M059J (cell line): ENCODE measurements around the gene PCDHGB4. TPM values are rescaled to one million over a fixed set of nuclear protein-coding genes. Genes with fewer than 3 reads are reported as not detected.
"Not testable (repeated sequence)": the region's sequence is repeated elsewhere in the genome, so short reads cannot be mapped to it uniquely, and the experiment has no call there.

Experiments
- DNase-seq: peaks from one replicate; pipeline ENCODE4 v3.0.0-alpha.2; 2012; ENCODE audit warnings: low read depth
- total RNA-seq: library from RNA; depleted of rRNA; stranded (reverse); fragments of >200 nt; shearing (Covaris generic); gene quantifications from 2 replicates; pipeline ENCODE4 v1.2.3, GENCODE V29; 2014

PCDHGB4 gene
- total RNA-seq, 1 experiment from 2014 or later = not detected

DNA sequence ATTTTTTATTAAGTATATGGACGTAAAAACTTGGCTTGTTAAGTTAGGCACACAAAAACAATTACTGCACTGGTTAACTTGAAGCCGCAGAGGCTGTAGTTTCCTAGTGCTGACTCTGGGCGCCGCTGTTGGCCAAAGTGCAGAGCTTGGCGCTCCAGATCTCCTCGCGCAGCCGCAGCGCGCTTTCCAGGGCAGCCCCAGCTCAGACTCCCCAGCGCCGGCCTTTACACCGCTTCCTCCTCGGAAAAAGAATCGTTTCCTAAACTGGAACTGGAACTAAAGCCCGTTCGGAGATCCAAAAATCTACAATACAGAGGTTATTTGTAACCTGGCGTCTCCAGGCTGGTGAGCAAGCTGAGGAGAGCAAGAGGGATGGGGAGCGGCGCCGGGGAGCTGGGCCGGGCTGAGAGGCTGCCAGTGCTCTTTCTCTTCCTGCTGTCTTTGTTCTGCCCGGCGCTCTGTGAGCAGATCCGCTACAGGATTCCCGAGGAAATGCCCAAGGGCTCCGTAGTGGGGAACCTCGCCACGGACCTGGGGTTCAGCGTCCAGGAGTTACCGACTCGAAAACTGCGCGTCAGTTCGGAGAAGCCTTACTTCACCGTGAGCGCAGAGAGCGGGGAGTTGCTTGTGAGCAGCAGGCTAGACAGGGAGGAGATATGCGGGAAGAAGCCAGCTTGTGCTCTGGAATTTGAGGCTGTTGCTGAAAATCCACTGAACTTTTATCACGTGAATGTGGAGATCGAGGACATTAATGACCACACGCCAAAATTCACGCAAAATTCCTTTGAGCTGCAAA is 10.5 kb downstream of the PCDHGB4 start, which contains the start of gene PCDHGB5:
TSS of gene PCDHGB5 (plus strand) at position 192 of the 796 bp plus-strand sequence. CDS start at position 373, 181 bp downstream.
- not testable (repeated sequence) for DNase-seq

DNA sequence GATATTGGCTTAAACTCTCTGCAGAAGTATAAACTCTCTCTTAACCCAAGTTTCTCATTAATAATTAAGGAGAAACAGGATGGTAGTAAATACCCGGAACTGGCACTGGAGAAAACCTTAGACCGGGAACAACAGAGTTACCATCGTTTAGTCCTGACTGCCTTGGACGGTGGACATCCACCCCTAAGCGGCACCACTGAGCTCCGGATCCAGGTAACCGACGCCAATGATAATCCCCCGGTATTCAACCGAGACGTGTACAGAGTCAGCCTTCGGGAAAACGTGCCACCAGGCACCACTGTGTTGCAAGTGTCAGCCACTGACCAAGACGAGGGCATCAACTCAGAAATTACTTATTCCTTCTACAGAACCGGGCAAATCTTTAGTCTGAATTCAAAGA is 11.1 kb downstream of the PCDHGB4 start:
- no peak for DNase-seq

DNA sequence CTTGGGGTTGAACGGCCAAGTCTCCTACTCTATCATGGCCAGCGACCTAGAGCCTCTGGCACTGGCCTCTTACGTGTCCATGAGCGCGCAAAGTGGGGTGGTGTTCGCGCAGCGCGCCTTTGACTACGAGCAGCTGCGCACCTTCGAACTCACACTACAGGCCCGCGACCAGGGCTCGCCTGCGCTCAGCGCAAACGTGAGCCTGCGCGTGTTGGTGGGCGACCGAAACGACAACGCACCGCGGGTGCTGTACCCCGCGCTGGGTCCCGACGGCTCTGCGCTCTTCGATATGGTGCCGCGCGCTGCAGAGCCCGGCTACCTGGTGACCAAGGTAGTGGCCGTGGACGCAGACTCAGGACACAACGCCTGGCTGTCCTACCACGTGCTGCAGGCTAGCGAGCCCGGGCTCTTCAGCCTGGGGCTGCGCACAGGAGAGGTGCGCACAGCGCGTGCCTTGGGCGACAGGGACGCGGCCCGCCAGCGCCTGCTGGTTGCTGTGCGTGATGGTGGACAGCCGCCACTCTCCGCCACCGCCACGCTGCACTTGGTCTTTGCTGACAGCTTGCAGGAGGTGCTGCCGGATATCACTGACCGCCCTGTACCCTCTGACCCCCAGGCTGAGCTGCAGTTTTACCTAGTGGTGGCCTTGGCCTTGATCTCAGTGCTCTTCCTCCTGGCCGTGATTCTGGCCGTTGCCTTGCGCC is 12.2 kb downstream of the PCDHGB4 start:
- no peak for DNase-seq

DNA sequence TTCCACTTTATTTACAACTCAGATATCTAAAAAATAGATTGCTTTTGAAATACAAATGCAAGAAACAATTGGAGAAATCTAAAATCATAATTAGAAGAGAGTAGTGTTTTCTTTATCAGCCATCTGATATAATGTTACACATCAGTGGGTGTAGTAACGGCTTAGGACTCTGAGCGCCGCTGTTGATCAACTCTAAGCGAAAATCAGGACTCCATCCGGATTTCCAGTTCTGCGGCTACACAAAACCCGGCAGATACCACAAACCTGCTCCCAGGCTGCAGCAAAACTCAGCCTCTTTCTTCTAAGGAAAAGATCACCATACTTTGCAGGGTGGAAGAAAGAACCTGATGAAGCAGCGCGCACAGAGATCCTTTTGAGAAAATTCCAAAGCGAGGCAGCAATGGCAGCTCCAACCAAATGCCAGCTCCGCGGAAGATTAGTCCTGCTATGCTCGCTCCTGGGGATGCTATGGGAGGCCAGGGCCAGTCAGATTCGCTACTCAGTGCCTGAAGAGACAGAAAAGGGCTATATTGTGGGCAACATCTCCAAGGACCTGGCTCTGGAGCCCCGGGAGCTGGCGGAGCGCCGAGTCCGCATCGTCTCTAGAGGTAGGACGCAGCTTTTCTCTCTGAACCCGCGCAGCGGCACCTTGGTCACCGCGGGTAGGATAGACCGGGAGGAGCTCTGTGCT is 15.2 kb downstream of the PCDHGB4 start, which contains the start of gene PCDHGA9:
TSS of gene PCDHGA9 (plus strand) at position 226 of the 691 bp plus-strand sequence. CDS start at position 401, 175 bp downstream.
- DNase-seq = no peak

DNA sequence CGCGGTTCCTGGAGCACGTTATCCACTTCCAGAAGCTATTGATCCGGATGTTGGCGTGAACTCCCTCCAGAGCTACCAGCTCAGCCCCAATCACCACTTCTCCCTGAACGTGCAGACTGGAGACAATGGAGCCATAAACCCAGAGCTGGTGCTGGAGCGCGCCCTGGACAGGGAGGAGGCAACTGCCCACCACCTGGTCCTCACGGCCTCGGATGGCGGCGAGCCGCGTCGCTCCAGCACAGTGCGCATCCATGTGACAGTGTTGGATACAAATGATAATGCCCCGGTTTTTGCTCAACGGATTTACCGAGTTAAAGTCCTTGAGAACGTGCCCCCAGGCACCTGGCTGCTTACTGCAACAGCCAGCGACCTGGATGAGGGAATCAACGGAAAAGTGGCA is 15.9 kb downstream of the PCDHGB4 start:
- no peak for DNase-seq

DNA sequence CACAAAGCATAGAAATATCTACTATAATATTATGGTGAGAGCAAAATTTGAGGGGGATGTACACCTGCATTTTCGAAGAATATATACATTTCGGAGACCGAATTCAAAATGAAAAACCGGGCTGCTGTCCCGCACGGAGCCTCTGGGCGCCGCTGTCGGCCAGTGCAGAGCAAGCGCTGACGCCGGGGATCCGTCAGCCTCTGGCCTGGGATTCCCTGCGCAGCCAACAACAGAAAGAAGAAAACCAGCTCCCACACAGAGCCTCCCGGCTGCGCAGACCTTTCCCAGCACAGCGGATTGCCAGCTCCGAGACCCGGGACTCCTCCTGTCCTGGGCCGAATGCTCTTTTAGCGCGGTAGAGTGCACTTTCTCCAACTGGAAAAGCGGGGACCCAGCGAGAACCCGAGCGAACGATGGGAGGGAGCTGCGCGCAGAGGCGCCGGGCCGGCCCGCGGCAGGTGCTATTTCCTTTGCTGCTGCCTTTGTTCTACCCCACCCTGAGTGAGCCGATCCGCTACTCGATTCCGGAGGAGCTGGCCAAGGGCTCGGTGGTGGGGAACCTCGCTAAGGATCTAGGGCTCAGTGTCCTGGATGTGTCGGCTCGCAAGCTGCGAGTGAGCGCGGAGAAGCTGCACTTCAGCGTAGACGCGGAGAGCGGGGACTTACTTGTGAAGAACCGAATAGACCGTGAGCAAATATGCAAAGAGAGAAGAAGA is 20.4 kb downstream of the PCDHGB4 start, which contains the start of gene PCDHGB6:
TSS of gene PCDHGB6 (plus strand) at position 232 of the 716 bp plus-strand sequence. CDS start at position 414, 182 bp downstream.
- DNase-seq = not testable (repeated sequence)

DNA sequence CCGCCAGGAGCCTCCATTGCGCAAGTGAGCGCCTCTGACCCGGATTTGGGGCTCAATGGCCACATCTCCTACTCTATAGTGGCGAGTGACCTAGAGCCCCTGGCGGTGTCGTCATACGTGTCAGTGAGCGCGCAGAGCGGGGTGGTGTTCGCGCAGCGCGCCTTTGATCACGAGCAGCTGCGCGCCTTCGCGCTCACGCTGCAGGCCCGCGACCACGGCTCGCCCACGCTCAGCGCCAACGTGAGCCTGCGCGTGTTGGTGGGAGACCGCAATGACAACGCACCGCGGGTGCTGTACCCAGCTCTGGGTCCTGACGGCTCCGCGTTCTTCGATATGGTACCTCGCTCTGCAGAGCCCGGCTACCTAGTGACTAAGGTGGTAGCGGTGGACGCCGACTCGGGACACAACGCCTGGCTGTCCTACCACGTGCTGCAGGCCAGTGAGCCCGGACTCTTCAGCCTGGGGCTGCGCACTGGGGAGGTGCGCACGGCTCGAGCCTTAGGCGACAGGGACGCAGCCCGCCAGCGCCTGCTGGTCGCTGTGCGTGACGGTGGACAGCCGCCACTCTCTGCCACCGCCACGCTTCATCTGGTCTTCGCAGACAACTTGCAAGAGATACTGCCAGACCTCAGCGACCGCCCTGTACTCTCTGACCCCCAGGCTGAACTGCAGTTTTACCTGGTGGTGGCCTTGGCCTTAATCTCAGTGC is 22.3 kb downstream of the PCDHGB4 start:
- no peak for DNase-seq

DNA sequence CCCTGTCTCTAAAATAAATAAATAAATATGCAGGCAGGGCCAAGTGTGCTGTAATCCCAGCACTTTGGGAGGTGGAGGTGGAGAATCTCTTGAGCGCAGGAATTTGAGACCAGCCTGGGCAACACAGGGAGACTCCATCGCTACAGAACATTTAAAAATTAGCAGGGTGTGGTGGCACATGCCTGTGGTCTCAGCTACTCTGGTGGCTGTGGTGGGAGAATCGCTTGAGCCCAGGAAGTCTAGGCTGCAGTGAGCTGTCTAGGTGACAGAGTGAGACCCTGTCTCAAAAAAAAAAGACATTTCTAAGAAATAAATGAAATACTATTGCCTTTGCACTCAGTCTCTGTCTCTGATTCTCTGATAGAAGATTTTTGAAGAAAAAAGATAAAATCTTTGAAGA is 24.1 kb downstream of the PCDHGB4 start:
- no peak for DNase-seq

DNA sequence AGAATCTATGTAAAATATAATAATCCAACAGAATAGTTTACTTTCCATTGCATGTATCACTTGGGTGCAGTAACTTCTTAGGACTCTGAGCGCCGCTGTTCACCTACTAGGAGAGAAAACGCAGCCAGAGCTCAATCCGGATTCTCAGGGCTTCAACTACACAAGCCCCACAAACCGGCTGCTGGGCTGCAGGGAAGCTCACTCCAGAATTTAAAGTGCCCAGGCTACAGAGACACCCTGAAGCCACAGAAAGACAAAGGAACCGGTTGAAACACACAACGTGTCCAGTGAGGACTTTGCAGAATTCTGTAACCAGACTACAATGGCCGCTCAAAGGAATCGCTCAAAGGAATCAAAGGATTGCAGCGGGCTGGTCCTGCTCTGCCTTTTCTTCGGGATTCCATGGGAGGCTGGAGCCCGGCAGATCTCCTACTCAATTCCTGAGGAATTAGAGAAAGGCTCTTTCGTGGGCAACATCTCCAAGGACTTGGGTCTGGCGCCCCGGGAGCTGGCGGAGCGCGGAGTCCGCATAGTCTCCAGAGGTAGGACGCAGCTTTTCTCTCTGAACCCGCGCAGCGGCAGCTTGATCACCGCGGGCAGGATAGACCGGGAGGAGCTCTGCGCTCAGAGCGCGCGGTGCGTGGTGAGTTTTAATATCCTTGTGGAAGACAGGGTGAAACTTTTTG is 25.5 kb downstream of the PCDHGB4 start, which contains the start of gene PCDHGA10:
TSS of gene PCDHGA10 (plus strand) at position 134 of the 686 bp plus-strand sequence. CDS start at position 323, 189 bp downstream.
- DNase-seq = peak; percentile 36

DNA sequence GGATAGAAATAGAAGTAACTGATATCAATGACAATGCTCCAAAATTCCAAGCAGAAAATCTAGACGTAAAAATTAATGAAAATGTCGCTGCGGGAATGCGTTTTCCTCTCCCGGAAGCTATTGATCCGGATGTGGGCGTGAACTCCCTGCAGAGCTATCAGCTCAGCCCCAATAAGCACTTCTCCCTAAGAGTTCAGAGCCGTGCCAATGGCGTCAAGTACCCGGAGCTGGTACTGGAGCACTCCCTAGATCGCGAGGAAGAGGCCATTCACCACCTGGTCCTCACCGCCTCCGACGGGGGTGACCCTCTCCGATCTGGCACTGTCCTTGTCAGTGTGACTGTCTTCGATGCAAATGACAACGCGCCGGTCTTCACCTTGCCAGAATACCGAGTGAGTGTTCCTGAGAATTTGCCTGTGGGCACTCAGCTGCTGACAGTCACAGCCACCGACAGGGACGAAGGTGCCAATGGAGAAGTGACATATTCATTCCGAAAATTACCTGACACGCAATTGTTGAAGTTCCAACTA is 26.1 kb downstream of the PCDHGB4 start:
- no peak for DNase-seq

DNA sequence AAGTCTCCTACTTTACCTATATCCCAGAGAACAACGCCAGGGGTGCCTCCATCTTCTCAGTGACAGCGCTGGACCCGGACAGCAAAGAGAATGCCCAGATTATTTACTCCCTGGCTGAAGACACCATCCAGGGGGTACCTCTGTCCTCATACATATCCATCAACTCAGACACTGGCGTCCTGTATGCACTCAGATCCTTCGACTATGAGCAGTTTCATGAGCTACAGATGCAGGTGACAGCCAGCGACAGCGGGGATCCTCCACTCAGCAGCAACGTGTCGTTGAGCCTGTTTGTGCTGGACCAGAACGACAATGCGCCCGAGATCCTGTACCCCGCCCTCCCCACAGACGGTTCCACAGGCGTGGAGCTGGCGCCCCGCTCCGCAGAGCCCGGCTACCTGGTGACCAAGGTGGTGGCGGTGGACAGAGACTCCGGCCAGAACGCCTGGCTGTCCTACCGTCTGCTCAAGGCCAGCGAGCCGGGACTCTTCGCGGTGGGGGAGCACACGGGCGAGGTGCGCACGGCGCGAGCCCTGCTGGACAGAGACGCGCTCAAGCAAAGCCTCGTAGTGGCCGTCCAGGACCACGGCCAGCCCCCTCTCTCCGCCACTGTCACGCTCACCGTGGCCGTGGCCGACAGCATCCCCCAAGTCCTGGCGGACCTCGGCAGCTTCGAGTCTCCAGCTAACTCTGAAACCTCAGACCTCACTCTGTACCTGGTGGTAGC is 27.2 kb downstream of the PCDHGB4 start:
- DNase-seq = not testable (repeated sequence)

DNA sequence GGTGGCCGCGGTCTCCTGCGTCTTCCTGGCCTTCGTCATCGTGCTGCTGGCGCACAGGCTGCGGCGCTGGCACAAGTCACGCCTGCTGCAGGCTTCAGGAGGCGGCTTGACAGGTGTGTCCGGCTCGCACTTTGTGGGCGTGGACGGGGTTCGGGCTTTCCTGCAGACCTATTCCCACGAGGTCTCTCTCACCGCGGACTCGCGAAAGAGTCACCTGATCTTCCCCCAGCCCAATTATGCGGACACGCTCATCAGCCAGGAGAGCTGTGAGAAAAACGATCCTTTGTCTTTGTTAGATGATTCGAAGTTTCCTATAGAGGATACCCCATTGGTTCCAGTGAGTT is 27.7 kb downstream of the PCDHGB4 start:
- DNase-seq = not testable (repeated sequence)

DNA sequence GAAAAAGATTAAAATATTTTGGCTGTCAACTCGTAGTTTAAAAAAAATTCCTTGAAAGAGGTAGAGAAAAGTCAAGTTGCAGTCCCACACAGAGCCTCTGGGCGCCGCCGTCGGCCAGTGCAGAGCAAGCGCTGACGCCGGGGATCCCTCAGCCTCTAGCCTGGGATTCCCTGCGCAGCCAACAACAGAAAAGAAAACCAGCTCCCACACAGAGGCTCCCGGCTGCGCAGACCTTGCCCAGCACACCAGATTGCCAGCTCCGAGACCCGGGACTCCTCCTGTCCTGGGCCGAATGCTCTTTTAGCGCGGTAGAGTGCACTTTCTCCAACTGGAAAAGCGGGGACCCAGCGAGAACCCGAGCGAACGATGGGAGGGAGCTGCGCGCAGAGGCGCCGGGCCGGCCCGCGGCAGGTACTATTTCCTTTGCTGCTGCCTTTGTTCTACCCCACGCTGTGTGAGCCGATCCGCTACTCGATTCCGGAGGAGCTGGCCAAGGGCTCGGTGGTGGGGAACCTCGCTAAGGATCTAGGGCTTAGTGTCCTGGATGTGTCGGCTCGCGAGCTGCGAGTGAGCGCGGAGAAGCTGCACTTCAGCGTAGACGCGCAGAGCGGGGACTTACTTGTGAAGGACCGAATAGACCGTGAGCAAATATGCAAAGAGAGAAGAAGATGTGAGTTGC is 30.1 kb downstream of the PCDHGB4 start, which contains the start of gene PCDHGB7:
TSS of gene PCDHGB7 (plus strand) at position 184 of the 679 bp plus-strand sequence. CDS start at position 367, 183 bp downstream.
- DNase-seq = peak; percentile 82

DNA sequence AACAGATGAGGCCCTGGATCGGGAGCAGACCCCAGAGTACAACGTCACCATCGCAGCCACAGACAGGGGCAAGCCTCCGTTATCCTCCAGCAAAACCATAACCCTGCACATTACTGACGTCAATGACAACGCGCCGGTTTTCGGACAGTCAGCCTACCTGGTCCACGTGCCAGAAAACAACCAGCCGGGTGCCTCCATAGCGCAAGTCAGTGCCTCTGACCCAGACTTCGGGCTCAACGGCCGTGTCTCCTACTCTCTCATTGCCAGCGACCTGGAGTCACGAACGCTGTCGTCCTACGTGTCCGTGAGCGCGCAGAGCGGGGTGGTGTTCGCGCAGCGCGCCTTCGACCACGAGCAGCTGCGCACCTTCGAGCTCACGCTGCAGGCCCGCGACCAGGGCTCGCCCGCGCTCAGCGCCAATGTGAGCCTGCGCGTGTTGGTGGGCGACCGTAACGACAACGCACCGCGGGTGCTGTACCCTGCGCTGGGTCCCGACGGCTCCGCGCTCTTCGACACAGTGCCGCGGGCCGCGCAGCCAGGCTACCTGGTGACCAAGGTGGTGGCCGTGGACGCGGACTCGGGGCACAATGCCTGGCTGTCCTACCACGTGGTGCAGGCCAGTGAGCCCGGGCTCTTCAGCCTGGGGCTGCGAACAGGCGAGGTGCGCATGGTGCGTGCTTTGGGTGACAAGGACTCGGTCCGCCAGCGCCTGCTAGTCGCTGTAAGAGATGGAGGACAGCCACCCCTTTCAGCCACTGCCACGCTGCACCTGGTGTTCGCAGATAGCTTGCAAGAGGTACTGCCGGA is 31.8 kb downstream of the PCDHGB4 start:
- no peak for DNase-seq

DNA sequence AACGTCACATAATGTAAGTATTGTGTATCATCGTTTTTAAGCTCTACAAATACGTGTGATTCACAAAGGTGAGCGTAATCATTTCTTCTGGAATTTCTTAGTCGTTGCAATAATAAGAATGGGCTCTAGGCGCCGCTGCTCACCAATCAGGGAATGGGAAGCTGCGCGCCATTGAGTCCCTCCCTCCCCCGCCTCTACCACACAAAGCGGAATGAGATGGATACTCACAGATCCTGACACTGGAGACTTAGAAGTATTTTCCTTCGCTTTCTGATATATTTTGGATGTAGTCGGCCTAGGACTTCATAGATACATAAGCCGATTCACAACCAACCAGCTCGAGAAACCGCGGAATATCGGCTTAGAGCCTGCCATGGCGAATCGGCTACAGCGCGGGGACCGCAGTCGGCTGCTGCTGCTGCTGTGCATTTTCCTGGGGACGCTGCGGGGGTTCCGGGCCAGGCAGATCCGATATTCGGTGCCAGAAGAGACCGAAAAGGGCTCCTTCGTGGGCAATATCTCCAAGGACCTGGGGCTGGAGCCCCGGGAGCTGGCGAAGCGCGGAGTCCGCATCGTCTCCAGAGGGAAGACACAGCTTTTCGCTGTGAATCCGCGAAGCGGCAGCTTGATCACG is 33.5 kb downstream of the PCDHGB4 start, which contains the start of gene PCDHGA11:
TSS of gene PCDHGA11 (plus strand) at position 197 of the 634 bp plus-strand sequence. CDS start at position 374, 177 bp downstream.
- DNase-seq = no peak

DNA sequence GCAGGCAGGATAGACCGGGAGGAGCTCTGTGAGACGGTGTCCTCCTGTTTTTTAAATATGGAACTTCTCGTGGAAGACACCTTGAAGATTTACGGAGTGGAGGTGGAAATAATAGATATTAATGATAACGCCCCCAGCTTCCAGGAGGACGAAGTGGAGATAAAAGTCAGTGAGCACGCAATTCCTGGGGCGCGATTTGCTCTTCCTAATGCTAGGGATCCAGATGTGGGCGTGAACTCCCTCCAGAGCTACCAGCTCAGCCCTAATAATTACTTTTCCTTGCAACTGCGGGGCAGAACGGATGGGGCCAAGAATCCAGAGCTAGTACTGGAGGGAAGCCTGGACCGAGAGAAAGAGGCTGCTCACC is 34.0 kb downstream of the PCDHGB4 start:
- no peak for DNase-seq

DNA sequence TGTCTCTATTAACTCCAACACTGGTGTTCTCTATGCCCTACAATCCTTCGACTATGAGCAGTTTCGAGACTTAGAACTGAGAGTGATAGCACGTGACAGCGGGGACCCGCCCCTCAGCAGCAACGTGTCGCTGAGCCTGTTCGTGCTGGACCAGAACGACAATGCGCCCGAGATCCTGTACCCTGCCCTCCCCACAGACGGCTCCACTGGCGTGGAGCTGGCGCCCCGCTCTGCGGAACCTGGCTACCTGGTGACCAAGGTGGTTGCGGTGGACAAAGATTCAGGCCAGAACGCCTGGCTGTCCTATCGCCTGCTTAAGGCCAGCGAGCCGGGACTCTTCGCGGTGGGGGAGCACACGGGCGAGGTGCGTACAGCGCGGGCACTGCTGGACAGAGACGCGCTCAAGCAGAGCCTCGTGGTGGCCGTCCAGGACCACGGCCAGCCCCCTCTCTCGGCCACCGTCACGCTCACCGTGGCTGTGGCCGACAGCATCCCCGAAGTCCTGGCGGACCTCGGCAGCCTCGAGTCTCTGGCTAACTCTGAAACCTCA is 35.3 kb downstream of the PCDHGB4 start:
- DNase-seq = no peak
